Fibroblast of villous mesenchyme (primary cell): Measurements from ENCODE around the gene GP9. TPM values are rescaled to one million over a fixed set of nuclear protein-coding genes. Genes with fewer than 3 reads are reported as not detected.

Experiments
- DNase-seq: peaks from one replicate; pipeline ENCODE4 v3.0.0-alpha.2; 2010; ENCODE audit warnings: low read depth
- H3K4me3 ChIP-seq: 2 replicates; pipeline ENCODE4 v1.5.1; 2011; ENCODE audit warnings: low read depth, mild to moderate bottlenecking, low read length
- total RNA-seq: library from RNA; depleted of rRNA; stranded (reverse); fragments of >200 nt; gene quantifications from 2 replicates; pipeline ENCODE4 v1.2.3, GENCODE V29; 2012
- TF ChIP-seq, protein P1 (sequence below): IDR thresholded peaks from 2 replicates; pipeline ENCODE4 v1.5.1; 2012; ENCODE audit warnings: low read depth, mild to moderate bottlenecking, low read length; ENCODE audit not compliant: insufficient read depth

Gene GP9
- total RNA-seq, 1 donor: not detected

GRCh38 chr3:129057249-129057648 lies 3.3 kb upstream of the GP9 start:
- TF ChIP-seq, protein P1, sequence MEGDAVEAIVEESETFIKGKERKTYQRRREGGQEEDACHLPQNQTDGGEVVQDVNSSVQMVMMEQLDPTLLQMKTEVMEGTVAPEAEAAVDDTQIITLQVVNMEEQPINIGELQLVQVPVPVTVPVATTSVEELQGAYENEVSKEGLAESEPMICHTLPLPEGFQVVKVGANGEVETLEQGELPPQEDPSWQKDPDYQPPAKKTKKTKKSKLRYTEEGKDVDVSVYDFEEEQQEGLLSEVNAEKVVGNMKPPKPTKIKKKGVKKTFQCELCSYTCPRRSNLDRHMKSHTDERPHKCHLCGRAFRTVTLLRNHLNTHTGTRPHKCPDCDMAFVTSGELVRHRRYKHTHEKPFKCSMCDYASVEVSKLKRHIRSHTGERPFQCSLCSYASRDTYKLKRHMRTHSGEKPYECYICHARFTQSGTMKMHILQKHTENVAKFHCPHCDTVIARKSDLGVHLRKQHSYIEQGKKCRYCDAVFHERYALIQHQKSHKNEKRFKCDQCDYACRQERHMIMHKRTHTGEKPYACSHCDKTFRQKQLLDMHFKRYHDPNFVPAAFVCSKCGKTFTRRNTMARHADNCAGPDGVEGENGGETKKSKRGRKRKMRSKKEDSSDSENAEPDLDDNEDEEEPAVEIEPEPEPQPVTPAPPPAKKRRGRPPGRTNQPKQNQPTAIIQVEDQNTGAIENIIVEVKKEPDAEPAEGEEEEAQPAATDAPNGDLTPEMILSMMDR: no peak
- H3K4me3 ChIP-seq: no peak overlapping the region
- DNase-seq: no peak

DNA sequence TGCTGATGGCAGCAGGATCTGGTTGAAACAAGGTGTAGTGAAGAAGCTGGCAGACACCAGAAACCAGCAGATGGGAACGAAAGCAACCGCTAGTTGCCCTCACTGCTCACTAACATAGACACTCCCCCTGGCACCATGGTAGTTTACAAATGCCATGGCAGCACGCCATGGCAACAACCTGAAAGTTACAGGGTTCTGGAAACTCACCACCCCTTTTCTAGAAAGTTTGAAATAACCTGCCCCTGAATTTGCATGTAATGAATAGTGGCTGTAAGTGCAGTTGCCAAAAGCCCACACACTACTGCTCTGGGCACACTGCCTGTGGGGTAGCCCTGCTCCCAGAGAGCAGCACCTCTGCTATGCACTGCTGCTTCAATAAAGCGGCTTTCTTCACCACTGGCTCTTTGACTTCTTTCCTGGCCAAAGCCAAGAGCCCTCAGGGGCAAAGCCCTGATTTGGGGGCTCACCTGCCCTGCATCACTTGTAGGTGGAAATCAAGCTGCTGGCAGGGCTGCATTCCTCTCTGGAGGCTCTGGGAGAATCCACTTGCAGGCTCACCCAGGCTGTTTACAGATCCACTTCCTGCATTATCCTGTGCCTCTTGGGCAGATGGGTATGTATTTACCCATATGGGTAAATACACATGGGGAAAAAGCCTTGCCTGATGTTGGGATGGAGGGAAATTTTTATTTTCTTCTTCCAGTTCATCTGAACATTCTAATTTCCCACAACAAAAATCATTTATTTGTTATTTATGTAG lies 2.0 kb upstream of the GP9 start:
- TF ChIP-seq, protein P1: no peak
- DNase-seq: no peak
- H3K4me3 ChIP-seq: no peak overlapping the region

DNA sequence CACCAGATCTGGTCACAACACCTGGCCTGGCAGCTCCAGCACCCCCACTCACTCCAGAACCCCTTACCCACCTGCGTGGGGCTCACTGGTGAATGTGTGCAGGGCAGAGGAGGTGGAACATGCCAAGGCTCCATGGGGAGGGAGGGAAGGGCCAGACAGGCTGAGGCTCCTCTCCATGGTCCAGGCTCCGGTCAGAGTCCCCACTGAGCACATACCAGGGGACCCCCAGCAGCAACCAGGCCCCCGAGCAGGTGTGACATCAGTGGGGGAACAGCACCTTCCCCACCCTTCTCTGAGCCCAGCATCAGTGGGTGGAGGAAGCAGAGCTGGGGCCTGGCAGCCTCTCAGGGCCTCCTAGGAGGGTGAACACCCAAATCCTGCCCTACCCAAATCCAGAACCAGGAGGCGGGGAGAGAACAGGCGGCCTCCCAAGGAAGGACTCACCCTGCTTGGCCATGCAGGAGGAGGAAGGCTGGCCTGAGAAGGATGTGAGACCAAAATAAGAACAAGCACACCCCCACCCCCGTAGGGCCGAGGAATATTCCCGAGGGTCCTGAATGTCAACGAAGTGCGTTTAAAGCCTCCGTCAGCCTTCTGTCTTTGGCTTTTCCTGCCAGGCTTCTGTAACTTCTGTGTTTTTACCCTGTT lies 1.1 kb upstream of the GP9 start:
- no peak for DNase-seq
- no peak overlapping the region for H3K4me3 ChIP-seq
- TF ChIP-seq, protein P1: no peak

DNA sequence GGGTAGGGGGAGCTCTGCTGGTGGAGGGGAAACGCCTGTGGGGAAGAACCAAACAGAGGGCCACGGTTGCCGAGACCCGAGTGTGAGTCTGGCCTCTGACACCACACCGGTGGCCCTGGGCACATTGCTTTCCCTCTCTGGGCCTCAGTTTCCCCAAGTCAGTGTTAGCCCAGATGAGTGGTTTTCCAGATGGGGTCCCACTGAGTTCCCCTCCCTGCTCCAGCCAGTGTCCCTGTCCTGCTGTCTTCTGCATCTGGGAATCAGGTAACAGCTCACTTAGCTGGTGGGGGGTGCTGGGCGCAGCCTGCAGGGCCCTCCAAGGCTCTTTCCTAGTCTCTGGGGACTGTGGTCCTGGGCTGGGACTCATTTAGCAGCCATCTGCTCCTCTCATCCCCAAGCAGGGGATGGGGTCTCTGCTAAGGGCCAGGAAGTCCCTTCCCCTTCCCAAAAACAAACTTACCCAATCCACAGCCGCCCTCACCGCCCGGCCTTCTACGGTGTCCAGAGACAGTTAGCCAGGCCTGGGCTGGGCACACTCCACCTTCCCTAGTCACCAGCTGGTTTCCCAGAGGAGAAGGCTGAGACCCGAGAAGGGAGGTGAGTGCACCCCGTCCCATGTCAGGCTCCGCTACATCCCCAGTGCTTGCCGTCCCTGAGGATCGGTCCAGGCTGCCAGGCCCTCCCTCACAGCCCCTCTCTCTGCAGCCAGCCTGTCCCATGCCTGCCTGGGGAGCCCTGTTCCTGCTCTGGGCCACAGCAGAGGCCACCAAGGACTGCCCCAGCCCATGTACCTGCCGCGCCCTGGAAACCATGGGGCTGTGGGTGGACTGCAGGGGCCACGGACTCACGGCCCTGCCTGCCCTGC lies 676 bp downstream of the GP9 start:
- TF ChIP-seq, protein P1: no peak
- DNase-seq: no peak
- no peak overlapping the region for H3K4me3 ChIP-seq

GRCh38 chr3:129061888-129062834 lies 1.6 kb downstream of the GP9 start:
- TF ChIP-seq, protein P1: no peak
- DNase-seq: no peak
- no peak overlapping the region for H3K4me3 ChIP-seq
